ENCODE results near the gene PCBD2.

DNA sequence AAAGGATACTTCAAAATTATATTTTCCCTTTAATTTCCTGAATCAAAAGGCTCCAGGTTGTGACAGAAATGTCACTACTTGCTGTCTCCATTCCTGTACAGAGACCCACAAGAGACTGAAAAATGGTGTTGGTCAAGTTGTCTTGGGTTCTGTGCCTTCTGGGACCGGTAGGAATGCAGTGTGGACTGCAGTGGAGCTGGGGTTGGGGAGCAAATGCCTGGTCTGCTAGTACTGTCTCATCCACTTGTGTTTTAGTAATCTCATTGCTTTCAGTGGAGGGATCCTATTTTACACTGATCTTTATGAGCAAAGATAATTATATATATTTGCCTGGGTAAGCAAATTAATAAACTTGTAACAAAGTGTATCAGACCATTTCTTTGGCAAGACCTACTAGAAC is 38.6 kb downstream of the PCBD2 start:
- TF ChIP-seq POLR2AphosphoS5 (IDR thresholded peaks at IDR 0.05; ENCODE audit: low read depth, low read length): no peak
- TF ChIP-seq, protein P1, sequence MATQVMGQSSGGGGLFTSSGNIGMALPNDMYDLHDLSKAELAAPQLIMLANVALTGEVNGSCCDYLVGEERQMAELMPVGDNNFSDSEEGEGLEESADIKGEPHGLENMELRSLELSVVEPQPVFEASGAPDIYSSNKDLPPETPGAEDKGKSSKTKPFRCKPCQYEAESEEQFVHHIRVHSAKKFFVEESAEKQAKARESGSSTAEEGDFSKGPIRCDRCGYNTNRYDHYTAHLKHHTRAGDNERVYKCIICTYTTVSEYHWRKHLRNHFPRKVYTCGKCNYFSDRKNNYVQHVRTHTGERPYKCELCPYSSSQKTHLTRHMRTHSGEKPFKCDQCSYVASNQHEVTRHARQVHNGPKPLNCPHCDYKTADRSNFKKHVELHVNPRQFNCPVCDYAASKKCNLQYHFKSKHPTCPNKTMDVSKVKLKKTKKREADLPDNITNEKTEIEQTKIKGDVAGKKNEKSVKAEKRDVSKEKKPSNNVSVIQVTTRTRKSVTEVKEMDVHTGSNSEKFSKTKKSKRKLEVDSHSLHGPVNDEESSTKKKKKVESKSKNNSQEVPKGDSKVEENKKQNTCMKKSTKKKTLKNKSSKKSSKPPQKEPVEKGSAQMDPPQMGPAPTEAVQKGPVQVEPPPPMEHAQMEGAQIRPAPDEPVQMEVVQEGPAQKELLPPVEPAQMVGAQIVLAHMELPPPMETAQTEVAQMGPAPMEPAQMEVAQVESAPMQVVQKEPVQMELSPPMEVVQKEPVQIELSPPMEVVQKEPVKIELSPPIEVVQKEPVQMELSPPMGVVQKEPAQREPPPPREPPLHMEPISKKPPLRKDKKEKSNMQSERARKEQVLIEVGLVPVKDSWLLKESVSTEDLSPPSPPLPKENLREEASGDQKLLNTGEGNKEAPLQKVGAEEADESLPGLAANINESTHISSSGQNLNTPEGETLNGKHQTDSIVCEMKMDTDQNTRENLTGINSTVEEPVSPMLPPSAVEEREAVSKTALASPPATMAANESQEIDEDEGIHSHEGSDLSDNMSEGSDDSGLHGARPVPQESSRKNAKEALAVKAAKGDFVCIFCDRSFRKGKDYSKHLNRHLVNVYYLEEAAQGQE (IDR thresholded peaks at IDR 0.05; ENCODE audit: insufficient read depth in 1 of 2, low read depth in 2 of 2, low read length in 2 of 2): no peak
- TF ChIP-seq TAF1 (IDR thresholded peaks at IDR 0.05; ENCODE audit: borderline replicate concordance, insufficient read depth, low read length): no peak
- TF ChIP-seq SIN3A (IDR thresholded peaks at IDR 0.05; ENCODE audit: borderline replicate concordance, insufficient read depth, low read length): no peak

Data from PFSK-1 (cell line).